Activated CD4-positive, alpha-beta memory T cell treated with anti-CD3 and anti-CD28 coated beads, Interleukin-2, amount 10 ng/mL, durations not matched to agents 7 days and 5 days (primary cell): ENCODE results near the gene KLK8. TPM values are rescaled to one million over a fixed set of nuclear protein-coding genes. Genes with fewer than 3 reads are reported as not detected.

Experiments
- total RNA-seq, 2 experiments: library from RNA; stranded (reverse); gene quantifications; one replicate each; pipeline ENCODE4 v1.2.3, GENCODE V29; 2021

Gene KLK8
- total RNA-seq, 2 experiments from 2014 or later, result not detected

Other genes with a start within 250 kb of the KLK8 start
- not detected for gene GPR32, start 231.1 kb downstream of the KLK8 start, total RNA-seq
- gene ACP4, start 211.2 kb downstream of the KLK8 start, total RNA-seq, result not detected
- 1 to 10 TPM; 2.2 to 2.6 TPM for gene KLK1, start 177.8 kb downstream of the KLK8 start, total RNA-seq
- gene KLK15, start 168.0 kb downstream of the KLK8 start, total RNA-seq, result not detected
- gene KLK3, start 146.7 kb downstream of the KLK8 start, total RNA-seq, result not detected
- under 1 TPM in 1 of 2 experiments, not detected in 1; 0.35 TPM for gene KLK2, start 128.2 kb downstream of the KLK8 start, total RNA-seq
- not detected for gene KLK4, start 90.2 kb downstream of the KLK8 start, total RNA-seq
- not detected for gene KLK5, start 48.6 kb downstream of the KLK8 start, total RNA-seq
- not detected for gene KLK6, start 32.0 kb downstream of the KLK8 start, total RNA-seq
- not detected for gene KLK7, start 17.7 kb downstream of the KLK8 start, total RNA-seq
- gene KLK10, start 18.1 kb upstream of the KLK8 start, total RNA-seq, result not detected
- not detected for gene KLK11, start 25.0 kb upstream of the KLK8 start, total RNA-seq
- gene KLK12, start 33.4 kb upstream of the KLK8 start, total RNA-seq, result not detected
- gene KLK13, start 63.5 kb upstream of the KLK8 start, total RNA-seq, result not detected
- under 1 TPM in 1 of 2 experiments, not detected in 1; 0.20 TPM for gene KLK14, start 81.3 kb upstream of the KLK8 start, total RNA-seq
- 1 to 10 TPM; 9.0 to 9.4 TPM for gene CTU1, start 106.8 kb upstream of the KLK8 start, total RNA-seq
- gene SIGLEC9, start 123.3 kb upstream of the KLK8 start, total RNA-seq, result 1 to 10 TPM; 1.1 to 1.7 TPM
- not detected for gene SIGLEC7, start 140.7 kb upstream of the KLK8 start, total RNA-seq
- 10 to 100 TPM; 21.1 to 23.7 TPM for gene CD33, start 223.5 kb upstream of the KLK8 start, total RNA-seq
- under 1 TPM in 1 of 2 experiments, not detected in 1; 0.18 TPM for gene SIGLECL1, start 249.5 kb upstream of the KLK8 start, total RNA-seq